Raji (cell line): ENCODE data around the gene ANXA3.

Experiments
- POLR2A ChIP-seq: IDR thresholded peaks from 2 replicates; pipeline ENCODE4 v1.6.1; 2011; ENCODE audit warnings: low read depth, low read length, control low read depth; ENCODE audit not compliant: insufficient read depth

The ANXA3 gene

DNA sequence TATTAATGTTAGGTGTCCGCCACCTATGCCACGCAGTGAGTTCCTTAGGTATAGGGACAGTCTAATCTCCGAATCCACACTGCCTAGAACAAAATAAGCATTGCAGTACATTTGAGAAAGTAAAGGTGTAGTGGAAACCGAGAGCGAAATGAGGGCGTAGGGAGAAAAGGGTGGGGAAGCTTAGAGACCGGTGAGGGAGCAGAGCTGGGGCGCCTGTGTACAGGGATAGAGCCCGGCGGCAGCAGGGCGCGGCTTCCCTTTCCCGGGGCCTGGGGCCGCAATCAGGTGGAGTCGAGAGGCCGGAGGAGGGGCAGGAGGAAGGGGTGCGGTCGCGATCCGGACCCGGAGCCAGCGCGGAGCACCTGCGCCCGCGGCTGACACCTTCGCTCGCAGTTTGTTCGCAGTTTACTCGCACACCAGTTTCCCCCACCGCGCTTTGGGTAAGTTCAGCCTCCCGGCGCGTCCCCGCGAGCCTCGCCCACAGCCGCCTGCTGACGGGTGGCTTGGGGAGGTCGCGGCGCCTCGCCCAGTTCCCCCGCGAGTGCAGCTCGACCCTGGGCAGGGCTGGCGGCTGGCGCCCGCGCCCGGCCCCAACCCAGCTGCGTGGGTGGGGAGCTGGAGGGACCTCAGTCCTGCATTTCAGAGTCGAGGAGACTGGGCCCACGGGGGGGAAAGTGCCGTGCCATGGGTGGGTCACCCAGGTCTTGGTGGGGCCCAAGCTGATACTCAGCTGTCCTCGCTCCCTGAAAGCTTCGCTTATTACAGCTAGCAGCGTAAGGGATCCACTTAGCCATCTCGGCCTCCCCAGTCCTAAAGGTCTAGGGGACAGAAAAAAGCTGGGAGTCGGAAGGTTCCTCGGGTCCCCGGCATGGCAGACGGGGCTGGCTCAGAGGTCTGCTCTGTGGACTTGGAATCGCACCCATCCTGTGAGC, at the start of gene ANXA3:
Gene ANXA3 (plus strand): TSS at position 351 of the 932 bp plus-strand sequence. CDS start 2,704 bp downstream, outside the sequence.
- TF ChIP-seq POLR2A = no peak

- TF ChIP-seq POLR2A = no peak
These were observed 42.5 kb upstream of the ANXA3 start for GRCh38 chr4:78509043-78509442.

- TF ChIP-seq POLR2A = no peak
These were observed 41.5 kb upstream of the ANXA3 start for GRCh38 chr4:78510108-78510507.

DNA sequence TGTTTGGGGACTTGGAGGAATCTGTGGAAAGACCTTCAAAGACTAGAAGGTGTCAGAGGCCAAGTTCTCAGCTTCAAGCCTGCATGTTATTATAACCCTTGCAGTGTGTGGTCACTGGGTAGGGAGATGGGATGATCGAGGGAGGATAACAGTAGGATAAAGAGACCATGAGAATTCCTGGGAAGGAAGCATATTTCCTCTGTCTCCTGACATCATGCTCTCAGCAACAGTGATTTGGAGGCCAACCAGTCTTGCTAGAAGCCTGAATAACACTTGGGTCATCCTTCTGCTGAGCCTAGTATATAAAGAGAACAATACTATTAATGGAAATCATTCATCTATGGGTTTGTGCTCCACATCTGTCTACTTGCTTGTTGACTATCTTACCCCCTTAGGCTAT, 40.9 kb upstream of the ANXA3 start:
- no peak for TF ChIP-seq POLR2A

DNA sequence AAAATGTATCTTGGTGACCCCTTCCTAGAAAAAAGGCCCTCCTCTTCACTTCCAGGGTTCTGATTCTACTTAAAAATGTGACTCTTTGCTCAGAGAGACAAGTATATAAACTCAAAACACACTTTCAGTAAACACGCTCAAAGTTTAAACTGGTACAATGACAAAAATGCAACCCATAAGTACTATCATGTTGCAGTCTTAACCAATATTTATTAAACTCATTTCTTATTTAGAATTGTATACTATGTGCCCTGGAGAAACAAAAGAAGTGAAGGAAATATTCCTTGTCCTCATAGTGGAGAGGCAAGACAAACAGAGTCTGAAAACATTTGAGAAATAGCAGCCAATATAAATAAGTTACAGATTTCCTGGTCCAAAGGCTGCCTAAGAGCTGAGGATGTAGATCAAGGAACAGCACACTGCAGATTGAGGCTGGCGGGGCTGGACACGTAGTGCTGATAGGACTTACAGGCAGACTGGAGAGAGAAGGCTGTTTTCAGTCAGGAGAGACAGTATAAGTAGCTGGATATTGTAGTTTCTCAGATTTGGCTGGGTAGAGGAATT, 39.1 kb upstream of the ANXA3 start:
- TF ChIP-seq POLR2A = no peak

DNA sequence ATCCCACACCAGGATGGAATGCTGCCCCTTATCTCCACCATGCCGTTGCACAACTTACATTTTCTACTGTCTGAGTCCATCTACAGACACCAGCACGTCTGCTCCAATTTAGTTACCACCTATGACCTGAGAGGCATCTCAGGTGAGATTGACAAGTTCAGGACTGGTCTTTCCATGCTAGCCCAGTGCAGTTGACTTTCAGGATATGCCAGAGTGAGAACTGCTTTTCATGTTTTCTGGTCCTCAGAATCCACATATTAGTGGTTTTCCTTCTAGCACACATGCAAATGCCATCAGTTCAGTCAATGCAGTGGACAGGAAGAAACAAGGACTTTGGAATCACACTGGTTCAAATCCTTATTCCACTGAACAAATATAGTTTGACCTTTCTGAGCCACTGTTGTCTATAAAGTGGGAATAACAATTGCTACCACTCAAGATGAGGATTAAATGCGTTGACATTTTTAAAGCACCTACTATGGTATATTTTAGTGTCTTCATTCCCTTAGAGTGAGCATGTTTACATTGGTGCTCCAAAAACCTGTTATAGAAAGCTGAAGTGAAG, 38.1 kb upstream of the ANXA3 start:
- TF ChIP-seq POLR2A = no peak

- no peak for TF ChIP-seq POLR2A
These were observed 34.4 kb upstream of the ANXA3 start for GRCh38 chr4:78517050-78517652.

- no peak for TF ChIP-seq POLR2A
These were observed 33.0 kb upstream of the ANXA3 start for GRCh38 chr4:78518561-78518960.

GRCh38 chr4:78519962-78520361, 31.6 kb upstream of the ANXA3 start:
- TF ChIP-seq POLR2A = no peak

GRCh38 chr4:78520808-78521226, 30.8 kb upstream of the ANXA3 start:
- no peak for TF ChIP-seq POLR2A

- no peak for TF ChIP-seq POLR2A
These were observed 27.6 kb upstream of the ANXA3 start for GRCh38 chr4:78524009-78524408.

DNA sequence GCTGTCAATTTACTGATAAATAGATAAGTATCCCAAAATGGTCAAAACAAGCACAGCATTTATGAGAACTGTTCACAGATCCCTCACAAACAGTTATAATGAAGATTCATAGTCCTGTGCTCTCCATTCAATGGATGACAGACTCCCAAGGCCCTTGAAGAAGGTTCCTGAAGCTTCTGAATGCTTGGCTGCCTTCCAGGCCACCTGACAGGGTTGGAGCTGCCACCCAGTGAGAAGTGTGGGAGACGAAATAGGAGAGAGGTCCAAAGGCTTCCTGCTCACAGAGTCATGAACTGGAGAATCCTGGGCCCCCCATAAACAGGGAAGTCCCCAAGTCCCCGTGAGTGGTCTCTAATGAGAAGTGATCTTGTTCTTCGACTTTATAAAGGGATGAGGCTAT, 26.0 kb upstream of the ANXA3 start:
- TF ChIP-seq POLR2A = no peak

- no peak for TF ChIP-seq POLR2A
These were observed 24.5 kb upstream of the ANXA3 start for GRCh38 chr4:78527103-78527502.

GRCh38 chr4:78527555-78527954, 24.0 kb upstream of the ANXA3 start:
- TF ChIP-seq POLR2A = no peak

GRCh38 chr4:78528327-78528726, 23.2 kb upstream of the ANXA3 start:
- no peak for TF ChIP-seq POLR2A

DNA sequence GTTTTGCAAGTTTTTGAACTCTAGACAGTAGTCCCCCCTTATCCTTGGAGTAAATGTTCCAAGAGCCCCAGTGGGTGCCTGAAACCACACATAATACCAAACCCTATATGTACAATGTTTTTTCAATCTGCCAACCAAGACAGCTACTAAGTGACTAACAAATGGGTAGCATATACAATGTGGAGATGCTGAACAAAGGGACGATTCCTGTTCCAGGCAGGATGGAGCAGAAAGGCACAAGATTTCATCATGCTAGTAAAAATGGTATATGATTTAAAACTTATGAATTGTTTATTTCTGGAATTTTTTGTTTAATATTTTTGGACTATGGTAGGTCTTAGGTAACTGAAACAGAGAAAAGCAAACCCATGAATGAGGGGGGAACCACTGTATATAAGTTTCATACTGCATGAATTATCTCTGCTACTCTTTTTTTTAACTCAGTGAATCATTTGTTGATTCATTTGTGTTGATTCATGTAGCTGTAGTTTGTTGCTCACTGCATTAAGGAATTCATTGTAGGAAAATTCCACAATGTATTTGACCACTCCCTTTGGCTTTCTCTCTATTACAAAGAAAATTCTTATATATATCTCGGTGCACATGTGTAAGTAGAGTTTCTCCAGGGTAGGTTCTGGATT, 21.9 kb upstream of the ANXA3 start:
- TF ChIP-seq POLR2A = no peak

- no peak for TF ChIP-seq POLR2A
These were observed 19.5 kb upstream of the ANXA3 start for GRCh38 chr4:78532046-78532445.
